Measurements from ENCODE around the gene KLHL12. TPM values are rescaled to one million over a fixed set of nuclear protein-coding genes. Genes with fewer than 3 reads are reported as not detected.

The KLHL12 gene
- total RNA-seq, 6 experiments from 2014 or later: 10.7 to 13.0 (median 12.3) TPM

GRCh38 chr1:202862679-202863560, 64.1 kb downstream of the KLHL12 start:
- intact Hi-C loops (cut with DNase I): no loop called here
- DNase-seq: no peak
- Histone ChIP-seq H3K4me3 (no peak overlapping the region), H3K36me3 (no peaks in the 10 kb centered on the region), H3K9me3 (no peaks in the 10 kb centered on the region), H3K27ac (peak overlapping the region in 1 of 3 donors; percentile 86), H3K27me3 (no peaks in the 10 kb centered on the region), H3K4me1 (peaks cover 0 to 38% (median 5%) of the 10 kb centered on the region in 4 donors)
- ATAC-seq: peak in 2 of 4 donors; percentile 13 to 20
- WGBS (ENCODE audit: insufficient coverage, low coverage, low lambda C conversion rate, missing lambda C conversion rate): 69% methylated on average over 3 of the region's 5 CpGs
- no peak for TF ChIP-seq POLR2A (IDR thresholded peaks at IDR 0.05)
- no peak for TF ChIP-seq CTCF (IDR thresholded peaks at IDR 0.05)

- Histone ChIP-seq H3K4me1 (peaks cover 0 to 49% (median 5%) of the 10 kb centered on the region in 4 donors), H3K27ac (peak overlapping the region; percentile 58 to 86 (median 62)), H3K9me3 (no peaks in the 10 kb centered on the region), H3K27me3 (no peaks in the 10 kb centered on the region), H3K36me3 (no peaks in the 10 kb centered on the region), H3K4me3 (peak overlapping the region; percentile 71 to 86 (median 85))
- peak; percentile 96 to 98 (median 97) for DNase-seq
- TF ChIP-seq POLR2A (IDR thresholded peaks at IDR 0.05) (no peak), CTCF (IDR thresholded peaks at IDR 0.05) (no peak)
- 1% methylated on average over 10 of the region's 44 CpGs for WGBS (ENCODE audit: insufficient coverage, low coverage, low lambda C conversion rate, missing lambda C conversion rate)
- intact Hi-C loops (cut with DNase I): no loop called here
- peak; percentile 92 to 95 (median 94) for ATAC-seq
Measured at GRCh38 chr1:202861420-202862132, 65.5 kb downstream of the KLHL12 start.

- H3K4me1 ChIP-seq: peaks cover 0 to 49% (median 5%) of the 10 kb centered on the region in 4 donors
- peak; percentile 82 to 87 (median 84) for ATAC-seq
- H3K27me3 ChIP-seq: no peaks in the 10 kb centered on the region
- no peaks in the 10 kb centered on the region for H3K36me3 ChIP-seq
- peak overlapping the region; percentile 58 to 86 (median 62) for H3K27ac ChIP-seq
- TF ChIP-seq CTCF (IDR thresholded peaks at IDR 0.05) (peak in 1 of 4 donors; percentile 8), POLR2A (IDR thresholded peaks at IDR 0.05) (peak; percentile 7)
- H3K4me3 ChIP-seq: peak overlapping the region; percentile 71 to 86 (median 85)
- 4% methylated on average over 9 of the region's 50 CpGs for WGBS (ENCODE audit: insufficient coverage, low coverage, low lambda C conversion rate, missing lambda C conversion rate)
- intact Hi-C loops (cut with DNase I): no loop called here
- DNase-seq: peak; percentile 81 to 93 (median 91)
- no peaks in the 10 kb centered on the region for H3K9me3 ChIP-seq
Measured at GRCh38 chr1:202860744-202861419, 66.2 kb downstream of the KLHL12 start.

GRCh38 chr1:202858789-202859414, 68.1 kb downstream of the KLHL12 start:
- H3K9me3 ChIP-seq: no peaks in the 10 kb centered on the region
- TF ChIP-seq POLR2A (IDR thresholded peaks at IDR 0.05) (no peak), CTCF (IDR thresholded peaks at IDR 0.05) (no peak)
- peak overlapping the region in 2 of 3 donors; percentile 14 to 34 for H3K27ac ChIP-seq
- no peak overlapping the region for H3K4me3 ChIP-seq
- H3K36me3 ChIP-seq: no peaks in the 10 kb centered on the region
- no peaks in the 10 kb centered on the region for H3K27me3 ChIP-seq
- ATAC-seq: no peak
- peak in 1 of 3 donors; percentile 59 for DNase-seq
- intact Hi-C loops (cut with DNase I): no loop called here
- H3K4me1 ChIP-seq: peaks cover 0 to 49% (median 5%) of the 10 kb centered on the region in 4 donors
- WGBS (ENCODE audit: insufficient coverage, low coverage, low lambda C conversion rate, missing lambda C conversion rate): 45% methylated on average over 3 of the region's 10 CpGs
